IgD-negative memory B cell (primary cell): Measurements from ENCODE around the gene USP10. TPM values are rescaled to one million over a fixed set of nuclear protein-coding genes. Genes with fewer than 3 reads are reported as not detected.
A peak's percentile ranks its signal among the peaks of the same experiment; 100 is the strongest.

Experiments used
- H3K27ac Mint-ChIP-seq, 3 donors: one replicate each; pipeline ENCODE4 v1.8.0; 2020 to 2022; ENCODE audit warnings: mild to moderate bottlenecking in 3 of 3, mixed read lengths in 3 of 3, moderate library complexity in 1 of 3
- H3K27me3 Mint-ChIP-seq: one replicate; pipeline ENCODE4 v1.8.0; 2021; ENCODE audit warnings: mixed read lengths
- H3K36me3 Mint-ChIP-seq: one replicate; pipeline ENCODE4 v1.8.0; 2020; ENCODE audit warnings: mild to moderate bottlenecking, mixed read lengths
- H3K4me1 Mint-ChIP-seq, 3 donors: one replicate each; pipeline ENCODE4 v1.8.0; 2020 to 2022; ENCODE audit warnings: mixed read lengths in 3 of 3, mild to moderate bottlenecking in 1 of 3
- H3K4me3 Mint-ChIP-seq, 4 donors: one replicate each; pipeline ENCODE4 v1.8.0; 2020 to 2022; ENCODE audit warnings: mild to moderate bottlenecking in 4 of 4, mixed read lengths in 4 of 4, moderate library complexity in 3 of 4
- H3K9me3 Mint-ChIP-seq, 3 donors: one replicate each; pipeline ENCODE4 v1.8.0; 2020 to 2021; ENCODE audit warnings: mixed read lengths in 3 of 3, mild to moderate bottlenecking in 1 of 3
- polyA plus RNA-seq: library from polyadenylated mRNA; unstranded; fragments of 300-500 nt; fragmentation: Illumina TruSeq; gene quantifications from one replicate; pipeline ENCODE4 v1.2.3, GENCODE V29; 2021

USP10 gene, protein sequence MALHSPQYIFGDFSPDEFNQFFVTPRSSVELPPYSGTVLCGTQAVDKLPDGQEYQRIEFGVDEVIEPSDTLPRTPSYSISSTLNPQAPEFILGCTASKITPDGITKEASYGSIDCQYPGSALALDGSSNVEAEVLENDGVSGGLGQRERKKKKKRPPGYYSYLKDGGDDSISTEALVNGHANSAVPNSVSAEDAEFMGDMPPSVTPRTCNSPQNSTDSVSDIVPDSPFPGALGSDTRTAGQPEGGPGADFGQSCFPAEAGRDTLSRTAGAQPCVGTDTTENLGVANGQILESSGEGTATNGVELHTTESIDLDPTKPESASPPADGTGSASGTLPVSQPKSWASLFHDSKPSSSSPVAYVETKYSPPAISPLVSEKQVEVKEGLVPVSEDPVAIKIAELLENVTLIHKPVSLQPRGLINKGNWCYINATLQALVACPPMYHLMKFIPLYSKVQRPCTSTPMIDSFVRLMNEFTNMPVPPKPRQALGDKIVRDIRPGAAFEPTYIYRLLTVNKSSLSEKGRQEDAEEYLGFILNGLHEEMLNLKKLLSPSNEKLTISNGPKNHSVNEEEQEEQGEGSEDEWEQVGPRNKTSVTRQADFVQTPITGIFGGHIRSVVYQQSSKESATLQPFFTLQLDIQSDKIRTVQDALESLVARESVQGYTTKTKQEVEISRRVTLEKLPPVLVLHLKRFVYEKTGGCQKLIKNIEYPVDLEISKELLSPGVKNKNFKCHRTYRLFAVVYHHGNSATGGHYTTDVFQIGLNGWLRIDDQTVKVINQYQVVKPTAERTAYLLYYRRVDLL
- polyA plus RNA-seq, result 95.8 TPM

DNA sequence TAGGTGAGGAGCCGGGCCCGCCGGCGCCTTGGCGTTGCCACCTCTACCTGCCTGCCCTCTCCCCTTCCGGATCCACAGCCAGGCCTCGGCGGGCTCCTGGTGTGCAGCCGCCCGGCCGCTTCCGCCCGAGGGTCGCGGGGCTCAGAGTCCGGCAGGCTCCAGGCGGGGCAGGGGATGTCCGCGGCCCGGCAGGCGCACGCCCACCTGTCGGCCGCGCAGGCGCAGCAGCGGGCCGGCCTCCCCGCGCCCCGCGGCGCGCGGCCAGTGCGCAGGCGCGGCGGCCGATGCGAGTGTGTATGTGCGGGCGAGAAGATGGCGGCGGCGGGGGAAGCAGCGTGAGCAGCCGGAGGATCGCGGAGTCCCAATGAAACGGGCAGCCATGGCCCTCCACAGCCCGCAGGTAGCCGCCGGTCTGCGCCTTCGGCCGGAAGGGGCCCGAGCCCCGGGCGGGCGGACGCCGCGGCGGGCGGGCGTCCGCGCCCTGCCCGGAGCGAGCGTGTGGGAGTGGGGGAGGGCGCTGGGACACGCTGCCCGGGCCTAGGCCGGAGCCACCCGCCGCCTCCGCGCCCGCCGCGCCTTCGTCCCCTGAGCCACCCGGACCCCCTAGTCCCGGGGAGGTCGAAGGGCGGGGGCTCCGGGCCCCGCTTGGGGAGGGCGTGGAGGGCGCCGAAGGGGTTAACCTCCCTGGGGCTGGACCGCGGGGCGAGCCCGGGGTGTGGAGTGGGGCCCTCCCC lies at the start of gene USP10:
Gene USP10, plus strand, starts transcription at position 289 of the 734 bp plus-strand sequence. Its CDS starts 91 bp downstream, at position 380.
- Mint-ChIP-seq H3K36me3 (no peaks in the 10 kb centered on the region), H3K27me3 (no peaks in the 10 kb centered on the region), H3K4me1 (peaks cover 29 to 37% (median 30%) of the 10 kb centered on the region in 3 donors), H3K4me3 (peak within 1 kb of the TSS; percentile 94 to 99 (median 96)), H3K27ac (peak within 1 kb of the TSS; percentile 90 to 98 (median 97)), H3K9me3 (no peaks in the 10 kb centered on the region)

DNA sequence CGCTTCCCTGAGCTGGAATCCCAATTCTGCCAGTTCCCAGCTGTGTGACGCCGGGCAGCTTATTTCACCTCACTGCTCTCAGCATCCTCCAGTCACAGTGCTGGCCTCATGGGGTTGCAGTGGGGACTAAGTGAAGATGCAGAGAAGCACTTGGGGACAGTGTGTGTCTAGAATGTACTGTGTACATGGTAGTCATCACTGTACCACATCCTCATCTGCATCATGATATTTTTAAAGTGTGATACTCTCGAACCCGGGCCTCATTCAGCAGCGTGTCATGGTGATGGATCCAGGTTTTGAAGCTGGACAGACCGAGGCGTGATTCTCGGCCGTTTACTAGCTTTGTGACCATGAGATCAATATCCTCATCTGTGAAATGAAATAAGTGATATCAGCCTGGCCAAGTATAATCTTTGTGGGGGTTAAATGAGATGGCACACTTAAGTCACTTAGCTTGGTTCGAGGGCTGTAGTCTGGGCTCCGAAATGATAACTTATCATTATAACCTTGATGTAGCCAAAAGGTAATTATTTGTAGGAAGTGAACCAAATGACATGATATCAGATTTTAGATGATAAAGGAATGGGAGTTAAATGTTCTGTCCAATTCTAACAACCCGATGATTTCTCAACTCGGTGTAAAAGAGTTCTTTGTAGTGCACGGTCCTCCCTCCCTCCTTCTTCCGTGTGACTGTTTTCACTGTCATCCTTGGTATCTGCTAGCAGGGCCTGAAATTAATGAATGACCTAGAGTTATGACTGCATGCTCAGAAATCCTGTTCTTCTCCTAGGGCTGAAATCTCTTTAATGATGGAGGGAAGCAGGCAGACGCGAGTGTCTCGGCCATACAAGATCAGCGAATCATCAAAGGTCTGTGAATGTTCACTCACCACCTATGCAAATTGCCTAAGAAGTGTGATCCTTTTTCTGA lies 49.5 kb upstream of the USP10 start:
- Mint-ChIP-seq H3K36me3 (no peaks in the 10 kb centered on the region), H3K4me3 (peak overlapping the region; percentile 68 to 93 (median 84)), H3K27ac (peak overlapping the region; percentile 77 to 81 (median 79)), H3K9me3 (no peaks in the 10 kb centered on the region), H3K27me3 (no peaks in the 10 kb centered on the region), H3K4me1 (peaks cover 13 to 41% (median 17%) of the 10 kb centered on the region in 3 donors)

DNA sequence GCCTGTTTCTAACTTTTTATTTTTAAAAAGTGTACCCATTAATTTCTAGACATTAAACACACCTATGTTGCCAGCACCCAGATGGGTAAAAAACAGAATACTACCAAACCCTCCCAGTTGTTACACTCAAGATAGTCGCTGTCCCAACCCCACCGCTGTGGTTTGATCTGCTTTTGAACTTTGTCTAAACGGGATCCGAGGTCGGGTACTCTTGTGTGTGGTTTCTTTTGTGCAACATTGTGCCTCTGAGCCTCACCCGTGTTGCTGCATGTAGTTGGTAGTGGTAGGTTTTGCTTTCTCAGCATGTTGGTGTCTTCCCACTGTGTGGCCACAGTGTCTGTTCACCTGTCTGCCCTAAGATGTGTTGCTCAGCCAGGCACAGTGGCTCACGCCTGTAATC lies 47.2 kb upstream of the USP10 start:
- Mint-ChIP-seq H3K4me3 (peak overlapping the region in 1 of 4 donors; percentile 43), H3K27me3 (no peaks in the 10 kb centered on the region), H3K4me1 (peaks cover 17 to 44% (median 26%) of the 10 kb centered on the region in 3 donors), H3K36me3 (no peaks in the 10 kb centered on the region), H3K27ac (peak overlapping the region in 1 of 3 donors; percentile 67), H3K9me3 (no peaks in the 10 kb centered on the region)

DNA sequence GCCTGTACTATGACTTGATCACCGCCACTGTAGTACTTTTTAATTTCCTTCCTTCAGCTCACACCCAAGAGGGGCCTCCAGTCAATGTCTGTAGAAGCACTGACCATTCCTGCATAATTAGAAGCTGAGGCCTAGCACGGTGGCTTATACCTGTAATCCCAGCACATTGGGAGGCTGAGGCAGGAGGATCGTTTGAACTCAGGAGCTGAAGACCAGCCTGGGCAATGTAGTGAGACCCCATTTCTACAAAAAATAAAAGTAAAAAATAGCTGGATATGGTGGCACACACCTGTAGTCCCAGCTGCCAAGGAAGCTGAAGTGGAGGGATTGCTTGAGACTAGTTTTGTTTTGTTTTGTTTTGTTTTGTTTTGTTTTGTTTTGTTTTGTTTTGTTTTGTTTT lies 45.6 kb upstream of the USP10 start:
- Mint-ChIP-seq H3K27ac (peak overlapping the region in 1 of 3 donors; percentile 78), H3K4me1 (peaks cover 17 to 40% (median 23%) of the 10 kb centered on the region in 3 donors), H3K9me3 (no peaks in the 10 kb centered on the region), H3K4me3 (peak overlapping the region in 1 of 4 donors; percentile 48), H3K27me3 (no peaks in the 10 kb centered on the region), H3K36me3 (peaks cover 3% of the 10 kb centered on the region)

DNA sequence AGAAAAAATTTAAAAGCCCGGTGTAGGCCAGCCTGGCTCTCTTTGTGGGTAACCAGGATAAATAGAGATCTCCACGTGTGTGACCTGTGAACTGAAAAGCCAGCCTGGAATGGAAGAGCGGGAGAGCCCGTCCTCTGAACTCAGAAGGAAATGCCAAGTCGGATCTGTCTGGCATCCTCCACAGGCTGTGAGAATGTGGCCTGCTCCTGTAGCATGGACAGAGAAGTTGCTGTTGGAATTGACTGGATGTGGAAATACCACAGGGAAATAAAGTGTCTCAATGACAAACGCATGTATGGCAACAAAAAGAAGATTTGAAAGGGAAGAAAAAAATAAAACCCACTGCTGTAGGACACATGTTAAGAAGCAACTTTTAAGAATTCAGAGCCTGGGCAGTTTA lies 44.8 kb upstream of the USP10 start:
- Mint-ChIP-seq H3K4me3 (peak overlapping the region in 2 of 4 donors; percentile 76 to 77), H3K27ac (peak overlapping the region in 1 of 3 donors; percentile 54), H3K27me3 (no peaks in the 10 kb centered on the region), H3K4me1 (peaks cover 17 to 33% (median 22%) of the 10 kb centered on the region in 3 donors), H3K36me3 (peaks cover 3% of the 10 kb centered on the region), H3K9me3 (no peaks in the 10 kb centered on the region)

DNA sequence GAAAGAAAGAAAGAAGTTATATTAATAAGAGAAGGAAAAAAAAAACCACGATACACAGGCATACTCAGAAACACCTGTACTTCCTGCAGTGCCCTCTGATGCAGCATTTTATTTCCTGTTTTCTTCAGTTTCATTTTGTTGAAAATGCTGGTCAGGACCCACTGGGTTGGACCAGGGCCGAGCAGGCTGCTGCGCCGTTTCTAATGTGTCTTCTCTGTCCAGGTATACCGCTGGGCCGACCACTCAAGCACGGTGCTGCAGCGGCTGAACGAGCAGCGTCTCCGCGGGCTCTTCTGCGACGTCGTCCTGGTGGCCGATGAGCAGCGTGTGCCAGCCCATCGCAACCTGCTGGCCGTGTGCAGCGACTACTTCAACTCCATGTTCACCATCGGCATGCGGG lies 43.2 kb upstream of the USP10 start:
- peak overlapping the region in 2 of 3 donors; percentile 35 to 73 for H3K27ac Mint-ChIP-seq
- H3K36me3 Mint-ChIP-seq, result peaks cover 8% of the 10 kb centered on the region
- no peaks in the 10 kb centered on the region for H3K27me3 Mint-ChIP-seq
- H3K4me1 Mint-ChIP-seq, result peaks cover 9 to 21% (median 14%) of the 10 kb centered on the region in 3 donors
- H3K9me3 Mint-ChIP-seq, result no peaks in the 10 kb centered on the region
- peak overlapping the region; percentile 48 to 85 (median 70) for H3K4me3 Mint-ChIP-seq

DNA sequence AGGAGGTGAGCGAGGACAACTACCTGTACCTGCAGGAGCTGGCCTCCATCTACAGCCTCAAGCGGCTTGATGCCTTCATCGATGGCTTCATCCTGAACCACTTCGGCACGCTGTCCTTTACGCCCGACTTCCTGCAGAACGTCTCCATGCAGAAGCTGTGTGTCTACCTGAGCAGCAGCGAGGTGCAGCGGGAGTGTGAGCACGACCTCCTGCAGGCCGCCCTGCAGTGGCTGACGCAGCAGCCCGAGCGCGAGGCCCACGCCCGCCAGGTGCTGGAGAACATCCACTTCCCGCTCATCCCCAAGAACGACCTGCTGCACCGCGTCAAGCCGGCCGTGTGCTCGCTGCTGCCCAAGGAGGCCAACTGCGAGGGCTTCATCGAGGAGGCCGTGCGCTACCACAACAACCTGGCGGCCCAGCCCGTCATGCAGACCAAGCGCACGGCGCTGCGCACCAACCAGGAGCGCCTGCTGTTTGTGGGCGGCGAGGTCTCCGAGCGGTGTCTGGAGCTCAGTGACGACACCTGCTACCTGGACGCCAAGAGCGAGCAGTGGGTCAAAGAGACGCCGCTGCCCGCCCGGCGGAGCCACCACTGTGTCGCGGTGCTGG lies 42.5 kb upstream of the USP10 start:
- peak overlapping the region in 3 of 4 donors; percentile 48 to 55 (median 49) for H3K4me3 Mint-ChIP-seq
- H3K4me1 Mint-ChIP-seq, result peaks cover 9 to 20% (median 15%) of the 10 kb centered on the region in 3 donors
- peak overlapping the region in 2 of 3 donors; percentile 35 to 53 for H3K27ac Mint-ChIP-seq
- no peaks in the 10 kb centered on the region for H3K9me3 Mint-ChIP-seq
- no peaks in the 10 kb centered on the region for H3K27me3 Mint-ChIP-seq
- H3K36me3 Mint-ChIP-seq, result peaks cover 8% of the 10 kb centered on the region

DNA sequence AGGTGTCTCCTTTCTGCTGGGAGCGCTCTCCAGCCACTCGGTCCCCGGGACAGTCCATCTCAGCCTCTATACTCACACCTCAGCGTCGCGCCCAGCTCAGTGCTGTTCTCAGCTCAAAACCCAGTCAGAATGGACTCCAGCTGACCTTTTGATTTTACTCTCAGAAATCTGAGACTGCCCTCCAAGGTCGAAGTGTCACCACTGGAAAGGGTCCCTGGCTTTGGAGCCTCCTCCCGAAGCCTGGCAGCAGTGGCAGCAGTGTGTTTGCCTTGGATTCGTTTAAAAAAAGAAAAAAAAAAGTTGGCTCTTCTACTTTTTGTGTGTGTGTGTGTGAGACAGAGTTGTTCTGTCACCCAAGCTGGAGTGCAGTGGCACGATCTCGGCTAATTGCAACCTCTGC lies 41.1 kb upstream of the USP10 start:
- Mint-ChIP-seq H3K27me3 (no peaks in the 10 kb centered on the region), H3K27ac (no peak overlapping the region), H3K4me1 (peaks cover 7 to 26% (median 22%) of the 10 kb centered on the region in 3 donors), H3K36me3 (peaks cover 8% of the 10 kb centered on the region), H3K4me3 (peak overlapping the region in 2 of 4 donors; percentile 4 to 60), H3K9me3 (no peaks in the 10 kb centered on the region)

DNA sequence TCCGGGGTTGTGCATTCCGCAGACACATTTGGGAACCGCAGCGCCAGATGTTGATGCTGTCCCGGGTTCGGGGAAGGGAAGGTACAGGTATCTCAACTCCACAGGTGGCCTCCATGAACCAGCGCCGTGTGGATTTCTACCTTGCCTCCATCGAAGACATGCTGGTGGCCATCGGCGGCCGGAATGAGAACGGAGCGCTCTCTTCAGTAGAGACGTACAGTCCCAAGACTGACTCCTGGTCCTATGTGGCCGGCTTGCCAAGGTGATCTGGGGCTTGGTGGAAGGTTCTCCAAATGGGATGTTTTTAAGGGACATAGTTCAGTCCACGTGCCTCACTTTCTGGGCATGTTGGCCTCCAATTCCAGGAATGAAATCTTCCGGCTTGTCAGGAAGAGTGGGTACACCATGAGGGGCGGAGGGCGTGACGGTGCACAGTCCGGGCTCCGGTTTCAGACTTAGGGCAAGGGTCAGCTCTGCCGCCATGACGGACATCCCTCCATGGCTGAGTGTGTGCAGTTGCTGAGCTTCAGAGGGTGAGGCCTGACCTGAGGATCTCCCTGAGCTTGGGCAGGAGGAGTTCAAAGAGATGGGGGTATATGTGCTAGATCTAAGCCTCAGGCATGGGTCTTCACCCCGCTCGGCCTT lies 40.0 kb upstream of the USP10 start:
- H3K27ac Mint-ChIP-seq, result no peak overlapping the region
- peaks cover 12% of the 10 kb centered on the region for H3K36me3 Mint-ChIP-seq
- no peaks in the 10 kb centered on the region for H3K9me3 Mint-ChIP-seq
- no peaks in the 10 kb centered on the region for H3K27me3 Mint-ChIP-seq
- peaks cover 18 to 34% (median 31%) of the 10 kb centered on the region in 3 donors for H3K4me1 Mint-ChIP-seq
- H3K4me3 Mint-ChIP-seq, result peak overlapping the region in 1 of 4 donors; percentile 20

DNA sequence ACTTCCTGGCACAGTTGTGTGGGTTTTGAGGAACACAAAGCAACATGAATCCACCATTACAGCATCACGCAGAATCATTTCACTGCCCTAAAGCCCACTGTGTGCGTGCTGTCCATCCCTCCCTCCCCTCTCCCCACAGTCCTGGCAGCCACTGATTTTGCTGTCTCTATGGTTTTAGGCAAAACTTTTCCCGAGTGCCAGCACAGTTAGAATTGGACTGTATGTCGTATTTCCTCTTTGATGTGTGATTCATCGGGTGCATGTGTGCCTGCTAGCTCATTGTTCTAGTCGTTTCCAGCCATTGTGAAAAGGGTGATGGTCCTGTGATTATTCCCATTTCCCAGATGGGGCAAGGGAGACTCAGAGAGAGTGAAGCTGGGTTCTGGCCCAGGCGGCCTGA lies 38.8 kb upstream of the USP10 start:
- Mint-ChIP-seq H3K36me3 (peaks cover 12% of the 10 kb centered on the region), H3K27ac (no peak overlapping the region), H3K4me1 (peaks cover 18 to 29% (median 26%) of the 10 kb centered on the region in 3 donors), H3K4me3 (no peak overlapping the region), H3K27me3 (no peaks in the 10 kb centered on the region), H3K9me3 (no peaks in the 10 kb centered on the region)

DNA sequence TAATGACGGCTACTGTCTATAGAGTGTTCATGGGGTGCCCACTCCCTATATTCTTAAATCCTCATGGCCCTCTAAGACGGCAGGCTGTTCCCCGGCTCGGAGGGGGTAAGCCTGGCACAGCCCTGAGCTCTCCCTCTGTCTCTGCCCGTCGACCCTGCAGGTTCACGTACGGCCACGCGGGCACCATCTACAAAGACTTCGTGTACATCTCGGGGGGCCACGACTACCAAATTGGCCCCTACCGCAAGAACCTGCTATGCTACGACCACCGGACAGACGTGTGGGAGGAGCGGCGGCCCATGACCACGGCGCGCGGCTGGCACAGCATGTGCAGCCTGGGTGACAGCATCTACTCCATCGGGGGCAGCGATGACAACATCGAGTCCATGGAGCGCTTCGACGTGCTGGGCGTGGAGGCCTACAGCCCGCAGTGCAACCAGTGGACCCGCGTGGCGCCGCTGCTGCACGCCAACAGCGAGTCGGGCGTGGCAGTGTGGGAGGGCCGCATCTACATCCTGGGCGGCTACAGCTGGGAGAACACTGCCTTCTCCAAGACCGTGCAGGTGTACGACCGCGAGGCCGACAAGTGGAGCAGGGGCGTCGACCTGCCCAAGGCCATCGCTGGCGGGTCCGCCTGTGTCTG lies 38.3 kb upstream of the USP10 start:
- Mint-ChIP-seq H3K27ac (no peak overlapping the region), H3K27me3 (no peaks in the 10 kb centered on the region), H3K36me3 (peaks cover 12% of the 10 kb centered on the region), H3K4me1 (peaks cover 18 to 27% (median 21%) of the 10 kb centered on the region in 3 donors), H3K9me3 (no peaks in the 10 kb centered on the region), H3K4me3 (no peak overlapping the region)

DNA sequence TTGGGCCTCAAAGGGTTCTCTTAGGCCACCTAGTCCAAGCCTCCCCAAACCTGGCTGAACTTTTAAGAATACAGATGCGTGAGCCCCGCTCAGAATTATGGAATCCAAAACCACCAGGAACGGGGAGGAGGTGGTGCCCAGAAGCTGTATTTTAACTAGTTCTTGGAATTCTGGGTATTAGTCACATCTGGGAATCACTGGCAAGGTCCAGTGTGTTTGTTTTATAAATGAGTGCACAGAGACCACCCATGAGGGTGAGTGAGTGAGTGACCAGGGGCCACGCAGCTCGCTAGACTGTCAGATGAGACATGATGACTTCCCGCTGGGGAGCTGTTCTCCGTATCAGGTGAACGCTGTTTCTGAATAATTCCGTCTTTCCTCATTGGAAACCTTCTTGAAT lies 37.3 kb upstream of the USP10 start:
- H3K4me3 Mint-ChIP-seq, result peak overlapping the region in 1 of 4 donors; percentile 57
- H3K9me3 Mint-ChIP-seq, result no peaks in the 10 kb centered on the region
- H3K36me3 Mint-ChIP-seq, result peaks cover 12% of the 10 kb centered on the region
- no peaks in the 10 kb centered on the region for H3K27me3 Mint-ChIP-seq
- H3K4me1 Mint-ChIP-seq, result peaks cover 14 to 24% (median 18%) of the 10 kb centered on the region in 3 donors
- no peak overlapping the region for H3K27ac Mint-ChIP-seq
